Stomach (tissue), 9 donors: ENCODE measurements around the gene SRPRB. TPM values are rescaled to one million over a fixed set of nuclear protein-coding genes. Genes with fewer than 3 reads are reported as not detected.

Experiments used
- DNase-seq, 2 donors: peaks; one replicate each; pipeline versions ENCODE4 v3.0.0 to v3.0.0-alpha.2; 2013 to 2019
- H3K27ac ChIP-seq, 5 donors: fragments of 200-600 bp in 4 of 5; sonication (generic) in 4 of 5; one replicate each; pipeline ENCODE4 v1.5.1; 2013 to 2019; ENCODE audit warnings: mild to moderate bottlenecking in 1 of 5, moderate library complexity in 1 of 5
- H3K27me3 ChIP-seq, 3 donors: fragments of 200-600 bp; sonication (generic); one replicate each; pipeline ENCODE4 v1.5.1; 2017 to 2019; ENCODE audit warnings: mixed run types in 1 of 3
- H3K36me3 ChIP-seq, 4 donors: fragments of 200-600 bp; sonication (generic); 1 replicate in 3 of 4; 2 replicates in 1 of 4; pipeline ENCODE4 v1.5.1; 2016 to 2019
- H3K4me1 ChIP-seq, 4 donors: fragments of 200-600 bp; sonication (generic); one replicate each; pipeline ENCODE4 v1.5.1; 2016 to 2019
- H3K4me3 ChIP-seq, 4 donors: fragments of 200-600 bp; sonication (generic) in 3 of 4; one replicate each; pipeline ENCODE4 v1.5.1; 2016 to 2019; ENCODE audit warnings: mild to moderate bottlenecking in 1 of 4
- H3K9me3 ChIP-seq, 4 donors: fragments of 200-600 bp; sonication (generic); one replicate each; pipeline ENCODE4 v1.5.1; 2016 to 2019
- CTCF ChIP-seq, 7 experiments: fragments of 450-650 bp in 4 of 7; fragments of 200-600 bp in 3 of 7; sonication (generic) in 3 of 7; IDR thresholded peaks; one replicate each; pipeline ENCODE4 v1.5.1; 2016 to 2019; ENCODE audit warnings: antibody characterized with exemption in 7 of 7, control low read depth in 2 of 7, mild to moderate bottlenecking in 1 of 7
- EP300 ChIP-seq: sonication (generic); formaldehyde crosslinking; IDR thresholded peaks from one replicate; pipeline ENCODE4 v1.6.1; 2017; ENCODE audit warnings: antibody characterized with exemption
- POLR2A ChIP-seq, 4 donors: fragments of 450-650 bp; IDR thresholded peaks; one replicate each; pipeline ENCODE4 v1.6.1; 2016; ENCODE audit warnings: antibody characterized with exemption in 4 of 4, control low read depth in 2 of 4, mild to moderate bottlenecking in 1 of 4, moderate library complexity in 1 of 4
- POLR2AphosphoS5 ChIP-seq, 3 donors: sonication (generic); formaldehyde crosslinking; IDR thresholded peaks; one replicate each; pipeline ENCODE4 v1.6.1; 2016; ENCODE audit warnings: antibody characterized with exemption in 3 of 3
- WGBS, 5 donors: extraction: QIAGEN DNeasy Blood & Tissue Kit in 3 of 5; methylation state at CpG; one replicate each; pipeline versions ENCODE4 v1.1.5 to v1.1.7; 2013 to 2018; 5-methylcytosine and 5-hydroxymethylcytosine counted together
- intact Hi-C: fragments of 100-400 bp; cut with DNase I; formaldehyde crosslinking; loops from one replicate; pipeline ENCODE4 v1.15.1; 2023; ENCODE audit warnings: low total_unique reads
- polyA plus RNA-seq, 3 donors: library from polyadenylated mRNA; stranded (reverse); fragments of 200-250 nt; gene quantifications; one replicate each; pipeline ENCODE4 v1.2.3, GENCODE V29; 2013
- total RNA-seq, 5 donors: library from RNA; depleted of rRNA; stranded (reverse); fragments of >200 nt; gene quantifications; one replicate each; pipeline versions ENCODE4 v1.1.0 to v1.2.3, GENCODE V29; 2014 to 2016
- donor health status: healthy with polysubstance abuse.
- donor health status: Bipolar disorder and iron deficiency.
- donor health status: healthy.

SRPRB gene
- total and polyA plus RNA-seq, 8 donors, result 5.3 to 54.9 (median 18.2) TPM

GRCh38 chr3:133761605-133762484 is 43.8 kb upstream of the SRPRB start:
- H3K4me1 ChIP-seq, result peaks cover 0 to 2% (median 0%) of the 10 kb centered on the region in 4 donors
- H3K27ac ChIP-seq, result no peak overlapping the region
- intact Hi-C loops, result no loop called here
- no peak for TF ChIP-seq CTCF (IDR thresholded peaks at IDR 0.05)
- no peak for TF ChIP-seq POLR2A (IDR thresholded peaks at IDR 0.05)
- TF ChIP-seq EP300, result no peak
- no peak for TF ChIP-seq POLR2AphosphoS5 (IDR thresholded peaks at IDR 0.05)
- no peak overlapping the region for H3K4me3 ChIP-seq
- no peaks in the 10 kb centered on the region for H3K27me3 ChIP-seq
- no peaks in the 10 kb centered on the region for H3K9me3 ChIP-seq
- no peaks in the 10 kb centered on the region for H3K36me3 ChIP-seq
- 72 to 86% (median 82%) methylated on average over 6 of the region's 6 CpGs for WGBS, 5 donors
- no peak for DNase-seq

DNA sequence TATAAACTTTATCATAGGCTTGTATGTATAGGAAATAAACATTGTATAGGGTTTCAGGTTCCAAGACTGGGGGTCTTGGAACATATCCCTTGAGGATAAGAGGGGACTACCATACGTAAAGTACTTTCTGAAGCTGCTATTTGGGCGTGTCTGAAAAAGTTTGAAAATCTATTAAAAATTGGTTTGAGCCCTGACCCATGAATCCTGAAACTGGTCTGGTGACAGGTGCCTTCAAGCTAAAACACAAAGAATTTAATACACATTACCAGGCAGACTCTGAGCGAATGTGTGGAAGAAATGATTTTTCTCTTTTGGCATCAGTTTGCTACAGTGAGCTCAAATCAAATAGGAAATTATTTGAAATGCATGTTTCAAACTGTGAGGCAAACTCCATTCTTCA is 43.1 kb upstream of the SRPRB start:
- H3K27ac ChIP-seq, result no peak overlapping the region
- WGBS, 5 donors, result 55 to 93% (median 76%) methylated on average over 3 of the region's 3 CpGs

DNA sequence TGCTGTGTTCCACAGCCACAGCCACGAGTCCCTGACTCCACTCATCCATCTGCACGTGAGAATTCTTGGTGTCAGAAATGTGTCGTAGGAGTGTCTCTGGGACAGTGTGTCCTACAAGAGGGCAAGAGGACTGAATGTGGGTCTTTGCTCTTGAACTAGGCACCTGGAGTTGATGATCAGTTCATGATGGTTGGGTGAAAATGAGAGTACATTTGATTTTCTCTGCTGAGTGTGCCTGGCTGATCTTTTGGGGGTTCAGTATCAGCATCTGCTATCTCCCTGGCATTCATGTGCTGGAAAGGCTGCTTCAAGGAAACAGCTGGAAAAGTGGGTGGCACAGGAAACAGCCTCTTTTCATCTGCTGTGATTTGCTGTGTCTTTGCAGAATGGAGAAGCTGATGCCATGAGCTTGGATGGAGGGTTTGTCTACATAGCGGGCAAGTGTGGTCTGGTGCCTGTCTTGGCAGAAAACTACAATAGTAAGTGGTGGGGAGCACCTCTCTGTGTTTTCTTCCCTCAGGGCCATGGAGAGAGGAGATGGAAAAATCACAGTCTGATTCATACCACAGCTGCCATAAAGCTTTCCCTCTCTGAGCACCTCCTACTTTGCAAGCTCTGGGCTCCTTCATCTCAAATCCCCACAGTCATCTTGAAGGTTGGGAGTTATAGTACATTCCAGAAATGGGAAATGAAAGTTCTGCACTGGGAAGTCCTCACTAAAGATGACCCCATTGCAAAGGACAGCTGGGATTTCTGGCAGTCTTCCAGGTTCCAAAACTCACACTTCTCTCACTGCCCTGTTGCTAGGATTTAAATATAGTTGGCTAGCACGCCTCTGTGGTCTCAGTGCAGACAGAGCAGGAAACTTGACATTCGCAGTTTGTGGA is 41.6 kb upstream of the SRPRB start:
- H3K4me3 ChIP-seq, result no peak overlapping the region
- intact Hi-C loops, result no loop called here

More for the DNA sequence above, 43.1 kb upstream of the SRPRB start:
- peaks cover 0 to 2% (median 0%) of the 10 kb centered on the region in 4 donors for H3K4me1 ChIP-seq
- H3K9me3 ChIP-seq, result no peaks in the 10 kb centered on the region
- DNase-seq, result no peak
- H3K36me3 ChIP-seq, result no peaks in the 10 kb centered on the region
- intact Hi-C loops, result no loop called here
- TF ChIP-seq POLR2A (IDR thresholded peaks at IDR 0.05) (no peak), CTCF (IDR thresholded peaks at IDR 0.05) (no peak), EP300 (no peak), POLR2AphosphoS5 (IDR thresholded peaks at IDR 0.05) (no peak)
- H3K4me3 ChIP-seq, result no peak overlapping the region
- H3K27me3 ChIP-seq, result no peaks in the 10 kb centered on the region

More for the DNA sequence above, 41.6 kb upstream of the SRPRB start:
- Histone ChIP-seq H3K9me3 (no peaks in the 10 kb centered on the region), H3K36me3 (no peaks in the 10 kb centered on the region), H3K27me3 (no peaks in the 10 kb centered on the region), H3K27ac (no peak overlapping the region), H3K4me1 (peaks cover 0 to 2% (median 0%) of the 10 kb centered on the region in 4 donors)
- 65 to 74% (median 69%) methylated on average over 6 of the region's 6 CpGs for WGBS, 5 donors
- TF ChIP-seq EP300, result no peak
- no peak for TF ChIP-seq POLR2AphosphoS5 (IDR thresholded peaks at IDR 0.05)
- TF ChIP-seq CTCF (IDR thresholded peaks at IDR 0.05), result no peak
- TF ChIP-seq POLR2A (IDR thresholded peaks at IDR 0.05), result no peak
- DNase-seq, result peak in 1 of 2 donors; percentile 81
